ENCODE results near the gene CNOT1.

- no peak for TF ChIP-seq POLR2A (IDR thresholded peaks at IDR 0.05)
- TF ChIP-seq, protein P1, sequence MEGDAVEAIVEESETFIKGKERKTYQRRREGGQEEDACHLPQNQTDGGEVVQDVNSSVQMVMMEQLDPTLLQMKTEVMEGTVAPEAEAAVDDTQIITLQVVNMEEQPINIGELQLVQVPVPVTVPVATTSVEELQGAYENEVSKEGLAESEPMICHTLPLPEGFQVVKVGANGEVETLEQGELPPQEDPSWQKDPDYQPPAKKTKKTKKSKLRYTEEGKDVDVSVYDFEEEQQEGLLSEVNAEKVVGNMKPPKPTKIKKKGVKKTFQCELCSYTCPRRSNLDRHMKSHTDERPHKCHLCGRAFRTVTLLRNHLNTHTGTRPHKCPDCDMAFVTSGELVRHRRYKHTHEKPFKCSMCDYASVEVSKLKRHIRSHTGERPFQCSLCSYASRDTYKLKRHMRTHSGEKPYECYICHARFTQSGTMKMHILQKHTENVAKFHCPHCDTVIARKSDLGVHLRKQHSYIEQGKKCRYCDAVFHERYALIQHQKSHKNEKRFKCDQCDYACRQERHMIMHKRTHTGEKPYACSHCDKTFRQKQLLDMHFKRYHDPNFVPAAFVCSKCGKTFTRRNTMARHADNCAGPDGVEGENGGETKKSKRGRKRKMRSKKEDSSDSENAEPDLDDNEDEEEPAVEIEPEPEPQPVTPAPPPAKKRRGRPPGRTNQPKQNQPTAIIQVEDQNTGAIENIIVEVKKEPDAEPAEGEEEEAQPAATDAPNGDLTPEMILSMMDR (IDR thresholded peaks at IDR 0.05), result no peak
Measured at GRCh38 chr16:58500430-58501241, 129.0 kb downstream of the CNOT1 start.

All from prostate gland (tissue), 2 donors.